Measurements from ENCODE around the gene DNAH17.
A peak's percentile ranks its signal among the peaks of the same experiment; 100 is the strongest.

DNAH17 gene

GRCh38 chr17:78541488-78542206 lies 35.5 kb downstream of the DNAH17 start:
- DNase-seq, result no peak

DNA sequence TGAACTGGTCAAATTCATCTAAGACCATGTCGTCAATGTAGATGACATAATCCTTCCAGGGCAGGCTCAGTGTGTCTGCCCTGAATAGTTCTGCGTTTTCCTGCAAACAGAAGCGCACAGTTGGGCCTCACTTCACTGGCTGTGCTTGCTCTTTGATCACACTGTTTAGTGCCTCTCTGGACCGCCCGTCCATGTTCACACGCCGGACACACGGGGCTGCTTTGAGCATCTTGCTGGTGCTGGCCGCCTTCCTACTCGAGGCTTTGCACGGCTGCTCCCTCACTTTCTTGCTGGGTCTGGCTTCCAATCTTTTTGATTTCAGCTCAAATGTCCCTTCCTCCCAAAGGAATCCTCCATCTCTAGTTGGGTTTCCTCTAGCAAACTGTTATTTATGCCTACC lies 37.4 kb downstream of the DNAH17 start:
- no peak for DNase-seq

- DNase-seq, result no peak
These were observed 39.0 kb downstream of the DNAH17 start for GRCh38 chr17:78538033-78538776.

- DNase-seq, result no peak
These were observed 39.9 kb downstream of the DNAH17 start for GRCh38 chr17:78537217-78537860.

- DNase-seq, result peak; percentile 68
These were observed 41.7 kb downstream of the DNAH17 start for GRCh38 chr17:78535273-78536197.

GRCh38 chr17:78534492-78535272 lies 42.5 kb downstream of the DNAH17 start:
- DNase-seq, result peak; percentile 24

DNA sequence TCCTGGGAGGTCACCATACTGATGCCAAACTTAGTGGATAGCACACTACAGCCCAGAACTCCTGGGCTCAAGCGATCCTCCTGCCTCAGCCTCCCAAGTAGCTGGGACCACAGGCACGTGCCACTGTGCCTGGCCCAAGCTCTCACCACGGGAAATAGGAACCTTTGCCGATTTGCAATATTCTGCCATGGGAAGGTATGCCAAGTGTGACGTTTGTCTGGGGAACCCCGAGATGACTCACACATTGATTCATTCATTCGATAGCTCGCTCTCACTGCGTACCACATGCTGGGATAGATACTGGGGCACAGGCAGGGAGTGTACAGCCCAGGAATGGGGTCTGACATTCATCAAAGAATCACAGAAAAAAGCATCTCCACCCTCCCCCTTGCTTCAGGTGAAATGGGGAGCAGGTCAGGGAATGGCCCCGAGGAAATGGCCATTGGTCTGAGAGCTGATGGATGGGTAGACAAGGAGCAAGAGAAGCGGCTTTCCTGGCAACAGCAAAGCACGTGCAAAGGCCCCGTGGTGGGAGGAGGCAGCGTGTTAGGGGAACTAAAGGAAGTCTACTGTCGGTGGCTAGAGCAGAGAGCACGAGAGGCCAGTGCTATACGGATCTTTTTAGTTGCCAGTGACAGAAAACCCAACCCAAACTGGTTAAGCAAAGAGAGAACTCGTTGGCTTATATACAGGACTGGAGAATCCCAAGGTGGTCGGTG lies 44.1 kb downstream of the DNAH17 start:
- no peak for DNase-seq

GRCh38 chr17:78532311-78532710 lies 44.9 kb downstream of the DNAH17 start:
- DNase-seq, result no peak

DNA sequence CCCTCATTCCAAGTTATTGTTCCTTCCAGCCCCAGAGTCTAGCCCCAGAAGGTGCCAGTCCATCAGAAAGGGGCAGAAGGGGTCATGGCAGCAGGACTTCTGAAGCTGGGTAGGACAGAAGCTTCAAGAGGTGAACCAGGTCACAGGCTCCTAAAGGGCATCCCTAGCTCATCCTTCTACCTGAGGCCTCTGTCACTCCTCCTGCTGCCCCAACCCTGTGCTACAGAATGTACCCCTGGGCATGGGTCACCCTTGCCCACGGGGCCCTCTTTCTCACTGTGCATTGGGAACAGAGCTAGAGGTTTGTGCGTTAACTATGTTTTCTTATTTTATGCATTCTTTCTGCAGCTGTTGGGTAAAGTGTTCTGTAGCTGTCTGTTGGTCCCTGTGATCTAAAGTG lies 46.5 kb downstream of the DNAH17 start:
- no peak for DNase-seq

- peak; percentile 81 for DNase-seq
These were observed 47.1 kb downstream of the DNAH17 start for GRCh38 chr17:78529871-78530670.

DNA sequence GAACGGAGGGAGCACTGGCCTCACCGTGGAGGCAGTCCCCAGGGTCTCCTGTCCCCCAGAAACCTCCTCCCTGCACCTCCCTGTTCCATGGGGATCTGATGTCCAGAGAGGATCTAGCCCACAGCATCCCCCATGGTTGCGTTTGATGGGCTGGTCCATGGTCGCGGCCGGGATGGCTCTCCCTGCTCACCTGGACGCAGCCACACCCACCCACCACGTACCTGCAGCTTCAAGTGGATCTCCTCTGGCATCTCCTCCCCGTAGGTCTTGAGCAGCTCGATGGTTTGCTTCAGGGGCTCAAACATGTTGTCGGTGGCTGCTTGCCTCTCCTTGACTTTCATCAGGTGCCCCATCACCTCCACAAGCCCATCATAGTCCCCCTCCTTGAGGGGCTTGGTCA lies 47.9 kb downstream of the DNAH17 start:
- peak; percentile 5 for DNase-seq

DNA sequence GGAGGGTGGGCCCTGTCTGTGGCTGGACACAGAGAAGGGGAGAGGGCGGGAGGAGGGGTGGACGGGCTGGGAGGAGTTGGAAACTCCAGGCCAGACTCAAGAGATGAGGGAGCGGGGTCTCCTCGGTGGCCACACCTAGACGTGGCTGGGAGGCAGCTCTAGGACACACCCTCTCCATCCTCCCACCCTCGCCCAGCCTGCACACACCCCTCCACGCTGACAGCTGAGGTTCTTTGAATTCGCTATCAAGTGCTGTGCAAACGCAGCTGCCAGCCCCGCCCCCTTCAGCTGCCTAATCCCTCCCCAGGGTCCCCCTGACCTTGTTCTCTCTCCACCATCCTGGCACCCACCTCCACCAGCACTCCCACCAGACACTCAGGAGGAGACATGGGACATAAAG lies 48.7 kb downstream of the DNAH17 start:
- DNase-seq, result peak; percentile 39

GRCh38 chr17:78527345-78527744 lies 49.9 kb downstream of the DNAH17 start:
- no peak for DNase-seq

- DNase-seq, result no peak
These were observed 50.8 kb downstream of the DNAH17 start for GRCh38 chr17:78526231-78527025.

- DNase-seq, result no peak
These were observed 51.6 kb downstream of the DNAH17 start for GRCh38 chr17:78525511-78526160.

GRCh38 chr17:78524870-78525510 lies 52.2 kb downstream of the DNAH17 start:
- DNase-seq, result no peak

- no peak for DNase-seq
These were observed 53.1 kb downstream of the DNAH17 start for GRCh38 chr17:78523934-78524655.

All from DMS79 treated with DMSO at 0.1 percent for 48 hours (cell line).